Posterior cingulate gyrus (tissue), 11 donors: ENCODE measurements around the gene CDK5RAP2.

Experiments used
- DNase-seq, 10 donors: peaks; one replicate each; pipeline versions ENCODE4 v3.0.0 to v3.0.0-alpha.2; 2020 to 2021; ENCODE audit warnings: mixed read lengths in 3 of 10
- intact Hi-C: fragments of 100-400 bp; cut with DNase I; formaldehyde crosslinking; loops from one replicate; pipeline ENCODE4 v1.15.1; 2023

The CDK5RAP2 gene

GRCh38 chr9:120412425-120412951 lies 167.5 kb downstream of the CDK5RAP2 start:
- no peak for DNase-seq
- intact Hi-C loops, result no loop called here

GRCh38 chr9:120411862-120412424 lies 168.0 kb downstream of the CDK5RAP2 start:
- intact Hi-C loops, result no loop called here
- DNase-seq, result no peak

GRCh38 chr9:120410925-120411501 lies 169.0 kb downstream of the CDK5RAP2 start:
- intact Hi-C loops, result no loop called here
- no peak for DNase-seq

- DNase-seq, result peak in 1 of 10 donors; percentile 65
- intact Hi-C loops, result no loop called here
Measured at GRCh38 chr9:120408680-120409258, 171.2 kb downstream of the CDK5RAP2 start.

- DNase-seq, result no peak
- intact Hi-C loops, result no loop called here
Measured at GRCh38 chr9:120405860-120406259, 174.1 kb downstream of the CDK5RAP2 start.

- DNase-seq, result no peak
- intact Hi-C loops, result no loop called here
Measured at GRCh38 chr9:120405134-120405533, 174.8 kb downstream of the CDK5RAP2 start.

- intact Hi-C loops, result no loop called here
- DNase-seq, result no peak
Measured at GRCh38 chr9:120403543-120403856, 176.5 kb downstream of the CDK5RAP2 start.

- intact Hi-C loops, result no loop called here
- no peak for DNase-seq
Measured at GRCh38 chr9:120402741-120403542, 177.0 kb downstream of the CDK5RAP2 start.

- intact Hi-C loops, result no loop called here
- DNase-seq, result no peak
Measured at GRCh38 chr9:120399940-120400339, 180.0 kb downstream of the CDK5RAP2 start.

GRCh38 chr9:120398286-120398685 lies 181.7 kb downstream of the CDK5RAP2 start:
- DNase-seq, result no peak
- intact Hi-C loops, result no loop called here

GRCh38 chr9:120397453-120397852 lies 182.5 kb downstream of the CDK5RAP2 start:
- intact Hi-C loops, result no loop called here
- no peak for DNase-seq

- DNase-seq, result no peak
- intact Hi-C loops, result no loop called here
Measured at GRCh38 chr9:120396931-120397330, 183.0 kb downstream of the CDK5RAP2 start.

GRCh38 chr9:120396418-120396817 lies 183.5 kb downstream of the CDK5RAP2 start:
- intact Hi-C loops, result no loop called here
- no peak for DNase-seq

- intact Hi-C loops, result no loop called here
- DNase-seq, result peak in 1 of 10 donors; percentile 74
Measured at GRCh38 chr9:120395376-120395775, 184.6 kb downstream of the CDK5RAP2 start.

- no peak for DNase-seq
- intact Hi-C loops, result no loop called here
Measured at GRCh38 chr9:120394058-120394669, 185.8 kb downstream of the CDK5RAP2 start.

- intact Hi-C loops, result no loop called here
Measured at GRCh38 chr9:120393386-120394057, 186.4 kb downstream of the CDK5RAP2 start.

GRCh38 chr9:120392711-120393110 lies 187.3 kb downstream of the CDK5RAP2 start:
- intact Hi-C loops, result no loop called here
- DNase-seq, result no peak

More at GRCh38 chr9:120393386-120394057, 186.4 kb downstream of the CDK5RAP2 start:
- peak in 1 of 10 donors; percentile 76 for DNase-seq

- DNase-seq, result no peak
- intact Hi-C loops, result no loop called here
Measured at GRCh38 chr9:120392245-120392644, 187.7 kb downstream of the CDK5RAP2 start.

GRCh38 chr9:120391691-120392090 lies 188.3 kb downstream of the CDK5RAP2 start:
- DNase-seq, result peak in 1 of 10 donors; percentile 72
- intact Hi-C loops, result no loop called here

GRCh38 chr9:120390637-120391190 lies 189.3 kb downstream of the CDK5RAP2 start:
- no peak for DNase-seq
- intact Hi-C loops, result no loop called here
